Mononuclear cell (primary cell): ENCODE data around the gene SLC39A6. TPM values are rescaled to one million over a fixed set of nuclear protein-coding genes. Genes with fewer than 3 reads are reported as not detected.
A peak's percentile ranks its signal among the peaks of the same experiment; 100 is the strongest.
"Not testable (repeated sequence)": the region's sequence is repeated elsewhere in the genome, so short reads cannot be mapped to it uniquely, and the experiment has no call there.

Experiments
- H3K27me3 ChIP-seq: 2 replicates; pipeline ENCODE4 v1.6.0; 2011; ENCODE audit warnings: low read length, control low read depth; ENCODE audit not compliant: insufficient read depth
- H3K4me1 ChIP-seq: 2 replicates; pipeline ENCODE4 v1.5.1; 2011; ENCODE audit warnings: mild to moderate bottlenecking, low read length, control low read depth; ENCODE audit not compliant: insufficient read depth
- H3K4me3 ChIP-seq: 2 replicates; pipeline ENCODE4 v1.5.1; 2011; ENCODE audit warnings: mild to moderate bottlenecking, low read length, moderate library complexity
- H3K9me3 ChIP-seq: 2 replicates; pipeline ENCODE4 v1.5.1; 2011; ENCODE audit warnings: low read depth, mild to moderate bottlenecking, control low read depth, low read length
- total RNA-seq: library from RNA; depleted of rRNA; stranded (reverse); fragments of >200 nt; gene quantifications from one replicate; pipeline ENCODE4 v1.2.3, GENCODE V29; 2012

Gene SLC39A6
- total RNA-seq, 1 donor: 18.1 TPM

- Histone ChIP-seq H3K4me1 (peaks cover 38% of the 10 kb centered on the region), H3K4me3 (peak overlapping the region; percentile 82), H3K27me3 (no peaks in the 10 kb centered on the region), H3K9me3 (no peaks in the 10 kb centered on the region)
Measured at GRCh38 chr18:36127836-36128529, 1.2 kb downstream of the SLC39A6 start.

DNA sequence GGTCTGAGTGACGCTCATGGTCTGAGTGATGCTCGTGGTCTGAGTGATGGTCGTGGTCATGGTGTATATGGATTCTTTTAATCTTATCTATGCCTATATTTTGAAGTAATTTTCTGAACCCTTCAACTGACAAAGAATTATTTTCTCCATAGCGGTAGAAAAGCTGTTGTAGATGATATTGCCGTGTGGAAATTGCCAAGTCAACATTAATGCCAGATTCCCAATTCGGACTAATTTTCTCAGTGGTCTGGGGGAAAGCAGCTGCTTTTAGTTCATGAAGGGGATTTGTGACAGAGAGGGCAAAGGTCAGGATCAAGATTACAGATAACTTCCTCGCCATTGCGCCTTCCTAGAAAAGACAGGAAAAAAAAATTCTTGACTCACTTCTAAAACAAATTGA lies 2.5 kb downstream of the SLC39A6 start:
- Histone ChIP-seq H3K27me3 (no peaks in the 10 kb centered on the region), H3K4me3 (no peak overlapping the region), H3K9me3 (no peaks in the 10 kb centered on the region), H3K4me1 (peaks cover 26% of the 10 kb centered on the region)

DNA sequence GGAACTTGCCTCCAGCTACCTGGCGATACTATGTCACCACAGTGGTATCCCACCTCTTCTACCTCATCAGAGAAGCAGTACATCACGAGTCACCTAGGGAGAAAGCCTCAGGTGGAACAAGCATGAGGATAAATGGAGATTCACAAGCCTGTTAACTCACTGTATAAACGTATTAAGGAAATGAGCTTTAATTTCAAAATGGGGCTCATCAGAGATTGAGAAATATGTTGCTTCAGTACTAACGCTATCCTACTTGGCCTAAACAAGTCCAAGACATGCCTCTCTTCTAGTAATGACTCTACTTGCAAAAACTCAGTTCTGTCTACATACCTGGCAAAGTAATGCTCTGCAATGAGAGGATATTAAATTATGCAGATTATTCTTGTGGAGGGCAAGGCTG lies 4.3 kb downstream of the SLC39A6 start:
- no peaks in the 10 kb centered on the region for H3K27me3 ChIP-seq
- no peak overlapping the region for H3K4me3 ChIP-seq
- H3K9me3 ChIP-seq: no peaks in the 10 kb centered on the region
- H3K4me1 ChIP-seq: peaks cover 10% of the 10 kb centered on the region

- H3K4me1 ChIP-seq: no peaks in the 10 kb centered on the region
- H3K9me3 ChIP-seq: no peaks in the 10 kb centered on the region
- no peak overlapping the region for H3K4me3 ChIP-seq
- H3K27me3 ChIP-seq: no peaks in the 10 kb centered on the region
Measured at GRCh38 chr18:36120297-36120696, 8.8 kb downstream of the SLC39A6 start.

DNA sequence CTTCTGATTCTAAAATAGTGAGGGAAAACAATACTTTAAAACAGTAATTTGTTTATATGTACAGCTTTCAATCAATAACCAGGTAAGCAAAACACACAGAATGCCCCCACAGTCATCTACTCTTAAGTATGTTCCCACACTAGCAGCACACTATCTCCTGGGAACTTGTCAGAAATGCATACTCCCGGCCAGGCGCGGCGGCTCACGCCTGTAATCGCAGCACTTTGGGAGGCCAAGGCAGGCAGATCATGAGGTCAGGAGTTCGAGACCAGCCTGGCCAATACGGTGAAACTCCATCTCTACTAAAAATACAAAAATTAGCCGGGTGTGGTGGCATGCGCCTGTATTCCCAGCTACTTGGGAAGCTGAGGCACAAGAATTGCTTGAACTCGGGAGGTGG lies 12.4 kb downstream of the SLC39A6 start:
- H3K4me1 ChIP-seq, H3K4me3 ChIP-seq: not testable (repeated sequence)

DNA sequence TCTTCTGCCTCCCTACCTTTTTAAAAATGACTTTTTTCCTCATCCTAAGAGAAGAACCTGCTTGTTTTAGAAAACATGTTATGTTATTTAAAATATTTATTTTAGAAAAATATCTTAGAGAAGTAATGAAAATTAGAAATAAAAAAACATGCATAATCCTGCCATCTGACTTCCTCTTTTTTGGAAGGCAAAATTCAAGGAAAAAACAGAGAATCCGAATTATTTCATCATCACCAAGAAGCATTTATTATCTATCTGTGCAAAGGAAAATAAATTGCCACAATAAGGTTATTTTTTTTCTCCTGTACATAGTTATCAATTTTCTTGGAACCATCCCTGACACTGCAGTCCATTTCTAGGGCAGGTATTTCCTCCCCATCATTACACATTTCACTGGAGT lies 14.4 kb downstream of the SLC39A6 start:
- Histone ChIP-seq H3K27me3 (no peaks in the 10 kb centered on the region), H3K9me3 (no peaks in the 10 kb centered on the region), H3K4me3 (no peak overlapping the region), H3K4me1 (no peaks in the 10 kb centered on the region)

More for the DNA sequence above, 12.4 kb downstream of the SLC39A6 start:
- H3K9me3 ChIP-seq, H3K27me3 ChIP-seq: not testable (repeated sequence)

- Histone ChIP-seq H3K4me3 (no peak overlapping the region), H3K4me1 (no peaks in the 10 kb centered on the region), H3K9me3 (no peaks in the 10 kb centered on the region), H3K27me3 (no peaks in the 10 kb centered on the region)
Measured at GRCh38 chr18:36114251-36114650, 14.9 kb downstream of the SLC39A6 start.

GRCh38 chr18:36112302-36112701 lies 16.8 kb downstream of the SLC39A6 start:
- H3K4me1 ChIP-seq: no peaks in the 10 kb centered on the region
- no peak overlapping the region for H3K4me3 ChIP-seq
- H3K27me3 ChIP-seq: no peaks in the 10 kb centered on the region
- H3K9me3 ChIP-seq: no peaks in the 10 kb centered on the region

DNA sequence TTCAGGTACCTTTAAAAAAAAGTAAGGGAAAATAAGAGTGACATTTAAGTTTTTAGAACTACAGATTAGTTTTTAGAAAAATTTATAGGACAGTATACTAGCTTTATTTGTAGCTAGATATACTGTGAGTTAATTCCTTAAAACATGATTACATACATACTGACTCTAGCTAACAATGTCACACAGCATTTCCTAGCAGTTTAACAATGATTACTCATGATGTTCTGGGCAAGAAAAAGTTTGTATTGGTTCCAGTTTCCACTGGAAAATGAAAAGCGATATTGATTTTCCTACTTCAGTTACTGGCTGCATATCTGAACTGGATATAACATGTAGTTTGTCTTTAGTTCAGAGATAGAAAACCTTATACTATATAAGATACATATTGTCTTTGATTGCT lies 19.4 kb downstream of the SLC39A6 start:
- Histone ChIP-seq H3K4me3 (no peak overlapping the region), H3K9me3 (no peaks in the 10 kb centered on the region), H3K27me3 (no peaks in the 10 kb centered on the region), H3K4me1 (no peaks in the 10 kb centered on the region)

DNA sequence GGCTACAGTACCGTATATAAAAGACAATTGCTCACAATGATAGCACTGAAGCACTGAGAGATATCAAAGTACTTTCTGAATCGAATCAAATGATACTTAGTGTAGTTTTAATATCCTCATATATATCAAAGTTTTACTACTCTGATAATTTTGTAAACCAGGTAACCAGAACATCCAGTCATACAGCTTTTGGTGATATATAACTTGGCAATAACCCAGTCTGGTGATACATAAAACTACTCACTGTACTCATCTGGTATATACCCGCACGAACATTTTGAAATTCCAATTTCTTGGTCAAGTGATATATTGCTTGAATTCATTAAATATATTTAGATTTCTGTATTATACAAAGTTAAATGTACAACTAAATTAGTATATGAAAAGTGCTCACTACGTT lies 20.5 kb downstream of the SLC39A6 start:
- Histone ChIP-seq H3K4me1 (no peaks in the 10 kb centered on the region), H3K4me3 (no peak overlapping the region), H3K9me3 (no peaks in the 10 kb centered on the region), H3K27me3 (no peaks in the 10 kb centered on the region)

GRCh38 chr18:36108196-36108595 lies 20.9 kb downstream of the SLC39A6 start:
- Histone ChIP-seq H3K9me3 (no peaks in the 10 kb centered on the region), H3K4me1 (no peaks in the 10 kb centered on the region), H3K4me3 (no peak overlapping the region), H3K27me3 (no peaks in the 10 kb centered on the region)

- Histone ChIP-seq H3K4me3 (no peak overlapping the region), H3K27me3 (no peaks in the 10 kb centered on the region), H3K9me3 (no peaks in the 10 kb centered on the region), H3K4me1 (no peaks in the 10 kb centered on the region)
Measured at GRCh38 chr18:36107477-36107876, 21.7 kb downstream of the SLC39A6 start.

- no peak overlapping the region for H3K4me3 ChIP-seq
Measured at GRCh38 chr18:36104749-36105148, 24.4 kb downstream of the SLC39A6 start.

DNA sequence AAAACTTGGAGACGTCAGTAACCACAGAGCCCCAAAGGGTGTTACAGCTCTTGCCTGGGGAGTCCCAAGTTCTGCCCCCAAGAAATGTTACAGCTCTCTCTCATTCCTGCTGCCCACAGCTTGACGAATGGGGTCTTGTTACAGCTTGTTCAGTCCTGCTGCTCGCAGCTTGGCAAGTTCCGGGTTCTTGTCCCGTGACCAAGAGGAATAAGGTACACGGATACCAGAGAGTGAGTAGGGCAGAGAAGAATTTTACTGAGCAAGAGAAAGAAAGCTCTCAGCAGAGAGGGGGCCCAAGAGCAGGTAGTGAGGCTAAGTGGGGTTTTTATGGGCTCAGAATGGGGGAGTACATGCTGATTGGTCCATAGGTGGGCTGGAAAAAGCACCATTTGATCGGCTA lies 27.2 kb downstream of the SLC39A6 start:
- Histone ChIP-seq H3K27me3 (no peaks in the 10 kb centered on the region), H3K9me3 (no peaks in the 10 kb centered on the region), H3K4me1 (no peaks in the 10 kb centered on the region), H3K4me3 (no peak overlapping the region)

More at GRCh38 chr18:36104749-36105148, 24.4 kb downstream of the SLC39A6 start:
- no peaks in the 10 kb centered on the region for H3K9me3 ChIP-seq
- H3K4me1 ChIP-seq: no peaks in the 10 kb centered on the region
- no peaks in the 10 kb centered on the region for H3K27me3 ChIP-seq

DNA sequence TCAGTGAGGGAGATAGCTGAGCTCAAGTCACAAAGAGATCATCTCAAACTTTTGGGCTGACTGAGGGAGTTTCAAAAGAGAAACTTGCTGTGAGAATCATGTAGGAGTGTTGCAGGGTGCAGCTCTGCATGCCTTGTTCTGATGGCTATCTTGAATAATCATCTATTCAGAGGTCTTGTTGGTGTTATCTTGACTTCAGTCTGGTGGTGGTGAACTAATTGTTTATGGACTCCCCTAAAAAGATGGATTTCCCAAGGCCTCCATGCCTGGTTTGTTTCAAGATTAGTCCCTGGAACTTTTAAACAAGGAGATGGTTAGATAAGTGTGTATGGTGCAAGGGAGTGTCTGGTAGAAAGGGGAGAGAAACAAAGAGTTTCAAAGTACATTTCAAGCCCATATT lies 29.8 kb downstream of the SLC39A6 start:
- Histone ChIP-seq H3K4me3 (no peak overlapping the region), H3K4me1 (no peaks in the 10 kb centered on the region), H3K27me3 (no peaks in the 10 kb centered on the region), H3K9me3 (no peaks in the 10 kb centered on the region)

- Histone ChIP-seq H3K27me3 (no peaks in the 10 kb centered on the region), H3K4me1 (no peaks in the 10 kb centered on the region), H3K9me3 (no peaks in the 10 kb centered on the region)
Measured at GRCh38 chr18:36096955-36097354, 32.2 kb downstream of the SLC39A6 start.

More at GRCh38 chr18:36096955-36097354, 32.2 kb downstream of the SLC39A6 start:
- H3K4me3 ChIP-seq: no peak overlapping the region
